Right lobe of liver (tissue), 6 donors: ENCODE measurements around the gene AP3D1. TPM values are rescaled to one million over a fixed set of nuclear protein-coding genes. Genes with fewer than 3 reads are reported as not detected.

Experiments used
- ATAC-seq, 4 donors: fragments of 200-7000 bp; cut with Tn5 transposase; one replicate each; pipeline ENCODE4 v1.9.1; 2020; ENCODE audit warnings: mild to moderate bottlenecking in 4 of 4, moderate library complexity in 4 of 4
- DNase-seq, 3 donors: peaks; one replicate each; pipeline ENCODE4 v3.0.0-alpha.2; 2020
- H3K27ac ChIP-seq, 3 donors: fragments of 200-600 bp; one replicate each; pipeline ENCODE4 v1.8.0; 2022
- H3K27me3 ChIP-seq, 2 donors: fragments of 200-600 bp; one replicate each; pipeline ENCODE4 v1.8.0; 2022
- H3K36me3 ChIP-seq, 4 donors: fragments of 200-600 bp; sonication (generic) in 1 of 4; one replicate each; pipeline versions ENCODE4 v1.5.1 to v1.8.0; 2017 to 2022; ENCODE audit warnings: control low read depth in 1 of 4
- H3K4me1 ChIP-seq, 4 donors: fragments of 200-600 bp; sonication (generic) in 1 of 4; one replicate each; pipeline versions ENCODE4 v1.5.1 to v1.8.0; 2017 to 2022; ENCODE audit warnings: control low read depth in 1 of 4
- H3K4me3 ChIP-seq, 3 donors: fragments of 200-600 bp; one replicate each; pipeline ENCODE4 v1.8.0; 2022
- H3K9me3 ChIP-seq, 4 donors: fragments of 200-600 bp; sonication (generic) in 1 of 4; one replicate each; pipeline versions ENCODE4 v1.5.1 to v1.8.0; 2017 to 2022; ENCODE audit warnings: control low read depth in 1 of 4
- CTCF ChIP-seq, 4 donors: fragments of 200-600 bp in 3 of 4; fragments of 450-650 bp in 1 of 4; IDR thresholded peaks; one replicate each; pipeline versions ENCODE4 v1.5.1 to v1.8.0; 2016 to 2022; ENCODE audit warnings: antibody characterized with exemption in 4 of 4, mild to moderate bottlenecking in 2 of 4
- POLR2A ChIP-seq: fragments of 450-650 bp; IDR thresholded peaks from one replicate; pipeline ENCODE4 v1.6.1; 2017; ENCODE audit warnings: antibody characterized with exemption, mild to moderate bottlenecking
- WGBS: methylation state at CpG from one replicate; pipeline ENCODE4 v1.1.6; 2018; ENCODE audit warnings: low coverage, low lambda C conversion rate; ENCODE audit not compliant: insufficient coverage; ENCODE audit errors: missing lambda C conversion rate; 5-methylcytosine and 5-hydroxymethylcytosine counted together
- intact Hi-C, 2 donors: fragments of 100-400 bp; cut with DNase I; formaldehyde crosslinking; loops; one replicate each; pipeline versions ENCODE4 v1.11.2 to v1.14.1; 2022
- total RNA-seq, 6 experiments: library from RNA; depleted of rRNA in 2 of 6; stranded (reverse); fragments of >200 nt in 2 of 6; fragmentation: NEBNext Ultra II Directional in 3 of 6; extraction: Animal tissue kit (Norgen Biotek cat#: 25700) in 3 of 6; gene quantifications; one replicate each; pipeline versions ENCODE4 v1.1.0 to v1.2.4, GENCODE V29; 2016 to 2023
- donor health status: DM: no; HTN: yes; CAD: no.
- donor health status: DM: no; HTN: no; CAD: no.
- donor health status: DM: no; HTN: no; CAD: no.
- donor health status: DM: no; HTN: yes; CAD: no.
- donor health status: DM: no; HTN: yes; CAD: no.

Gene AP3D1
- total RNA-seq, 6 experiments from 2014 or later: 55.5 to 99.0 (median 65.5) TPM

GRCh38 chr19:2144190-2144589 lies 7.2 kb downstream of the AP3D1 start:
- no peak for DNase-seq
- intact Hi-C loops: no loop called here
- Histone ChIP-seq H3K36me3 (no peaks in the 10 kb centered on the region), H3K4me3 (no peak overlapping the region), H3K9me3 (no peaks in the 10 kb centered on the region), H3K27me3 (no peaks in the 10 kb centered on the region), H3K27ac (no peak overlapping the region), H3K4me1 (peaks cover 0 to 29% (median 10%) of the 10 kb centered on the region in 4 donors)
- ATAC-seq: no peak
- WGBS: 93% methylated on average over 3 of the region's 15 CpGs
- TF ChIP-seq POLR2A: no peak
- TF ChIP-seq CTCF (IDR thresholded peaks at IDR 0.05): no peak

- Histone ChIP-seq H3K9me3 (no peaks in the 10 kb centered on the region), H3K36me3 (peaks cover 0 to 11% (median 2%) of the 10 kb centered on the region in 4 donors), H3K4me3 (no peak overlapping the region), H3K27me3 (no peaks in the 10 kb centered on the region), H3K27ac (peak overlapping the region in 1 of 3 donors; percentile 8), H3K4me1 (peaks cover 0 to 28% (median 6%) of the 10 kb centered on the region in 4 donors)
- WGBS: 81% methylated on average over 8 of the region's 15 CpGs
- peak; percentile 47 to 74 (median 64) for ATAC-seq
- intact Hi-C loops: no loop called here
- TF ChIP-seq CTCF (IDR thresholded peaks at IDR 0.05) (no peak), POLR2A (no peak)
- no peak for DNase-seq
Measured at GRCh38 chr19:2142173-2142829, 9.1 kb downstream of the AP3D1 start.

- peaks cover 0 to 16% (median 3%) of the 10 kb centered on the region in 4 donors for H3K4me1 ChIP-seq
- H3K27me3 ChIP-seq: no peaks in the 10 kb centered on the region
- no peak for TF ChIP-seq POLR2A
- TF ChIP-seq CTCF (IDR thresholded peaks at IDR 0.05): no peak
- WGBS: 81% methylated on average over 6 of the region's 14 CpGs
- ATAC-seq (no peak), DNase-seq (no peak)
- no peak overlapping the region for H3K4me3 ChIP-seq
- no peak overlapping the region for H3K27ac ChIP-seq
- intact Hi-C loops: no loop called here
- H3K36me3 ChIP-seq: peaks cover 0 to 22% (median 4%) of the 10 kb centered on the region in 4 donors
- H3K9me3 ChIP-seq: no peaks in the 10 kb centered on the region
Measured at GRCh38 chr19:2140138-2140569, 11.2 kb downstream of the AP3D1 start.

- Histone ChIP-seq H3K4me3 (no peak overlapping the region), H3K27me3 (no peaks in the 10 kb centered on the region), H3K9me3 (no peaks in the 10 kb centered on the region), H3K4me1 (peaks cover 0 to 18% (median 4%) of the 10 kb centered on the region in 4 donors), H3K27ac (no peak overlapping the region), H3K36me3 (peaks cover 0 to 22% (median 4%) of the 10 kb centered on the region in 4 donors)
- ATAC-seq: no peak
- DNase-seq: no peak
- TF ChIP-seq CTCF (IDR thresholded peaks at IDR 0.05): no peak
- no peak for TF ChIP-seq POLR2A
- intact Hi-C loops: no loop called here
- WGBS: 92% methylated on average over 15 of the region's 22 CpGs
Measured at GRCh38 chr19:2139385-2140137, 11.8 kb downstream of the AP3D1 start.
